BE2C (cell line): ENCODE measurements around the gene DNAH7.
"Not testable (repeated sequence)": the region's sequence is repeated elsewhere in the genome, so short reads cannot be mapped to it uniquely, and the experiment has no call there.

Source experiments
- DNase-seq: peaks from one replicate; pipeline ENCODE4 v3.0.0-alpha.2; 2020
- H3K27me3 ChIP-seq: fragments of 250-450 bp; sonication (Bioruptor Pico); 2 replicates; pipeline ENCODE4 v1.5.1; 2020; ENCODE audit warnings: mild to moderate bottlenecking
- H3K36me3 ChIP-seq: fragments of 250-450 bp; sonication (Bioruptor Pico); 2 replicates; pipeline ENCODE4 v1.5.1; 2020; ENCODE audit warnings: mild to moderate bottlenecking
- H3K4me1 ChIP-seq: fragments of 250-450 bp; sonication (Bioruptor Pico); 2 replicates; pipeline ENCODE4 v1.5.1; 2020
- H3K4me3 ChIP-seq: 2 replicates; pipeline ENCODE4 v1.5.1; 2011; ENCODE audit warnings: low read depth, low read length
- H3K9me3 ChIP-seq: fragments of 250-450 bp; sonication (Bioruptor Pico); 2 replicates; pipeline ENCODE4 v1.5.1; 2020
- TF ChIP-seq, protein P1 (sequence below): IDR thresholded peaks from 2 replicates; pipeline ENCODE4 v1.5.1; 2012; ENCODE audit warnings: mild to moderate bottlenecking, low read depth, low read length

The DNAH7 gene

DNA sequence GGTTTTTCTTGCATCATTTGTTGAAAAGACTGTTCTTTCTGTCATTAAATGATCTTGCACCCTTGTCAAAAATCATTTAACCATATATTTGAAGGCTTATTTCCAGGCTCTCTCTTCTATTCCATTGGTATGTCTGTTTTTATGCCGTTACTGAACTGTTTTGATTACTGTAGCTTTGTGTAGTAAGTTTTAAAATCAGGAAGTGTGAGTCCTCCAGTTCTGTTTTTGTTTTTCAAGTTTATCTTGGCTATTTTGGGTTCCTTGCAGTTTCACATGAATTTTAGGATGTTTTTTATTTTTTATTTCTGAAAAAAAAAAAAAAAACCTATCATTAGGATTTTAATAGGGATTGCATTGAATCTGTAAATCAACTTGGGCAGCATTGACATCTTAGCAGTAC is 372.6 kb downstream of the DNAH7 start:
- no peak for DNase-seq
- Histone ChIP-seq H3K4me1 (no peaks in the 10 kb centered on the region), H3K27me3 (no peaks in the 10 kb centered on the region), H3K9me3 (no peaks in the 10 kb centered on the region), H3K36me3 (peaks cover 6% of the 10 kb centered on the region), H3K4me3 (no peak overlapping the region)
- TF ChIP-seq, protein P1, sequence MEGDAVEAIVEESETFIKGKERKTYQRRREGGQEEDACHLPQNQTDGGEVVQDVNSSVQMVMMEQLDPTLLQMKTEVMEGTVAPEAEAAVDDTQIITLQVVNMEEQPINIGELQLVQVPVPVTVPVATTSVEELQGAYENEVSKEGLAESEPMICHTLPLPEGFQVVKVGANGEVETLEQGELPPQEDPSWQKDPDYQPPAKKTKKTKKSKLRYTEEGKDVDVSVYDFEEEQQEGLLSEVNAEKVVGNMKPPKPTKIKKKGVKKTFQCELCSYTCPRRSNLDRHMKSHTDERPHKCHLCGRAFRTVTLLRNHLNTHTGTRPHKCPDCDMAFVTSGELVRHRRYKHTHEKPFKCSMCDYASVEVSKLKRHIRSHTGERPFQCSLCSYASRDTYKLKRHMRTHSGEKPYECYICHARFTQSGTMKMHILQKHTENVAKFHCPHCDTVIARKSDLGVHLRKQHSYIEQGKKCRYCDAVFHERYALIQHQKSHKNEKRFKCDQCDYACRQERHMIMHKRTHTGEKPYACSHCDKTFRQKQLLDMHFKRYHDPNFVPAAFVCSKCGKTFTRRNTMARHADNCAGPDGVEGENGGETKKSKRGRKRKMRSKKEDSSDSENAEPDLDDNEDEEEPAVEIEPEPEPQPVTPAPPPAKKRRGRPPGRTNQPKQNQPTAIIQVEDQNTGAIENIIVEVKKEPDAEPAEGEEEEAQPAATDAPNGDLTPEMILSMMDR, result no peak

DNA sequence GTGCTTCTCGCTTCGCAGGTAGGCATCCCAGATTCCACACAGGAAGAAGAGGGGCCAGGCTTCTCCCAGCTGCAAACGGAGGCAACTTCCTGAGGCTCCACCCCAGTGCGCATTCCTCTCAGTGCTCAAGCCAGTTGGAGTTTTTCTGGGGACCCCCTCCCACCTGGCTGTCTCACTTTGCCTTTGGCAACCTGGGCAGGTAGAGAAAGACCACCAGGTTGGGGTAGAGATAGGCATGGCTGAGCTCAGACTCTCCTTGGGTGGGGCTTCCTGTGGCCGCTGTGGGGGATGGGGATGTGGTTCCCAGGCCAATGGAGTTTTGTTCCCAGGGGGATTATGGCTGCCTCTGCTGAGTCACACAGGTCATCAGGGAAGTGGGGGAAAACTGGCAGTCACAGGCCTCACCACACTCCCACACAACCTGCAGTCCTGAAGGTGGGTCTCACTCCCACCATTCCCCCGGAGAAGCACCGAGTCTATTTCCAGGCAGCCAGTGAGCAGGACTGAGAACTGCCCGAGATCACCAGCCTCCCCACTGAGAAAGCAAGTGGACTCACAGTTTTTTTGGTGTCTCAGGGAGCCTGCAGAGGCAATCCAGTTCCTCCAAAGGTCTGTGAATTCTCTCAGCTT is 373.5 kb downstream of the DNAH7 start:
- DNase-seq, result no peak
- Histone ChIP-seq H3K4me1 (no peaks in the 10 kb centered on the region), H3K9me3 (no peaks in the 10 kb centered on the region), H3K4me3 (no peak overlapping the region), H3K27me3 (no peaks in the 10 kb centered on the region), H3K36me3 (peaks cover 6% of the 10 kb centered on the region)
- TF ChIP-seq, protein P1, result no peak

DNA sequence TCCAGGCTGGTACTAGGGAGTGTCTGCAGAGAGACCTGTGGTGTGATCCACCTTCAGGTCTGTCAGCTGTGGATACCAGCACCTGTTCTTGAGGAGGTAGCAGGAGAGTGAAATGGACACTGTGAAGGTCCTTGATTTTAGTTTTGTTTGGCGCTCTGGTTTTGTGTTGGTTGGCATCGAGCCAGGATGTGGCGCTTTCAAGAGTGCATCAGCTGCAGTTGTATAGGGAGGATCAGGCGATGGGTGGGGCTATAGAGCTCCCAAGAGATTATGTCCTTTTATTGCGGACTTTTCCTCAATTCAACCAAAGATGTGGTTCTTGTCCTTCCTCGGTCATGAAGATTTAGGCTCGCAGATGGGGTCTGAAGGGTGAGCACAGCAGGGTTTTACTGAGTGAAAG is 374.1 kb downstream of the DNAH7 start:
- Histone ChIP-seq H3K9me3 (no peaks in the 10 kb centered on the region), H3K4me1 (no peaks in the 10 kb centered on the region), H3K27me3 (no peaks in the 10 kb centered on the region), H3K4me3 (no peak overlapping the region), H3K36me3 (peaks cover 9% of the 10 kb centered on the region)
- DNase-seq, result peak; percentile 19
- TF ChIP-seq, protein P1, result no peak

DNA sequence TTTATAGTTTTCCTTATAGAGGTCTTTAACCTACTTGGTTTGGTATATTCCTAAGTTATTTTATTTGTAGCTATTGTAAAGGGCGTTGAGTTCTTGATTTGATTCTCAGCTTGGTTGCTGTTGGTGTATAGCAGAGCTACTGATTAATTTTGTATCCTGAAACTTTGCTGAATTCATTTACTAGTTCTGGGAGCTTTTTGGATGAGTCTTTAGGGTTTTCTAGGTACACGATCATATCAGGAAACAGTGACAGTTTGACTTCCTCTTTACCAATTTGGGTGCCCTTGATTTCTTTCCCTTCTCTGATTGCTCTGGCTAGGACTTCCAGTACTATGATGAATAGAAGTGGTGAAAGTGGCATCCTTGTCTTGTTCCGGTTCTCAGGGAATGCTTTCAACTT is 376.1 kb downstream of the DNAH7 start:
- not testable (repeated sequence) for H3K36me3 ChIP-seq, H3K4me3 ChIP-seq, H3K9me3 ChIP-seq, H3K4me1 ChIP-seq, DNase-seq, H3K27me3 ChIP-seq
